Endothelial cell of umbilical vein (primary cell): ENCODE data around the gene ADAM29.
"Not testable (repeated sequence)": the region's sequence is repeated elsewhere in the genome, so short reads cannot be mapped to it uniquely, and the experiment has no call there.

Source experiments
- CTCF ChIP-seq, 2 donors: IDR thresholded peaks; 1 replicate in 1 of 2; 2 replicates in 1 of 2; pipeline ENCODE4 v1.5.1; 2011; ENCODE audit warnings: low read length in 2 of 2, mild to moderate bottlenecking in 2 of 2, moderate library complexity in 2 of 2, control low read depth in 1 of 2, inconsistent platforms in 1 of 2, low read depth in 1 of 2; ENCODE audit not compliant: insufficient read depth in 1 of 2; ENCODE audit errors: extremely low read depth in 1 of 2
- EZH2 ChIP-seq: IDR thresholded peaks from 2 replicates; pipeline ENCODE4 v1.6.1; 2012; ENCODE audit warnings: borderline replicate concordance, low read depth, mild to moderate bottlenecking, moderate library complexity, low read length, inconsistent platforms; ENCODE audit not compliant: severe bottlenecking
- GATA2 ChIP-seq: IDR thresholded peaks from 2 replicates; pipeline ENCODE4 v1.7.0; 2011; ENCODE audit warnings: low read depth, mild to moderate bottlenecking, moderate library complexity, mixed read lengths, low read length; ENCODE audit not compliant: insufficient read length, insufficient read depth
- JUN ChIP-seq: IDR thresholded peaks from 2 replicates; pipeline ENCODE4 v1.6.1; 2011; ENCODE audit warnings: borderline replicate concordance, low read depth; ENCODE audit not compliant: insufficient read length, insufficient read depth
- POLR2A ChIP-seq: IDR thresholded peaks from 2 replicates; pipeline ENCODE4 v1.6.1; 2012; ENCODE audit warnings: low read depth, mild to moderate bottlenecking, control low read depth, low read length
- POLR2AphosphoS5 ChIP-seq: IDR thresholded peaks from 2 replicates; pipeline ENCODE4 v1.6.1; 2012; ENCODE audit warnings: low read depth, mild to moderate bottlenecking, control low read depth, low read length, moderate library complexity; ENCODE audit not compliant: insufficient read depth

GRCh38 chr4:174983870-174984269 is 65.7 kb downstream of the ADAM29 start:
- TF ChIP-seq POLR2AphosphoS5; CTCF (IDR thresholded peaks at IDR 0.05; ENCODE audit: extremely low read depth in 1 of 2, insufficient read depth in 1 of 2, low read depth in 1 of 2, low read length in 2 of 2); POLR2A; EZH2; JUN; GATA2: not testable (repeated sequence)
